Cardiac fibroblast (primary cell): ENCODE results near the gene CLEC16A.

Experiments
- DNase-seq, 2 donors: peaks; one replicate each; pipeline versions ENCODE4 v3.0.0 to v3.0.0-alpha.2; 2010; ENCODE audit warnings: low read depth in 2 of 2
- H3K4me3 ChIP-seq, 2 donors: replicated peaks in 1 of 2; 1 replicate in 1 of 2; 2 replicates in 1 of 2; pipeline ENCODE4 v1.5.1; 2011; ENCODE audit warnings: low read depth in 2 of 2, low read length in 2 of 2, mild to moderate bottlenecking in 2 of 2, moderate library complexity in 1 of 2
- CTCF ChIP-seq: IDR thresholded peaks from one replicate; pipeline ENCODE4 v1.5.1; 2011; ENCODE audit warnings: low read depth, mild to moderate bottlenecking, low read length, inconsistent platforms

CLEC16A gene

DNA sequence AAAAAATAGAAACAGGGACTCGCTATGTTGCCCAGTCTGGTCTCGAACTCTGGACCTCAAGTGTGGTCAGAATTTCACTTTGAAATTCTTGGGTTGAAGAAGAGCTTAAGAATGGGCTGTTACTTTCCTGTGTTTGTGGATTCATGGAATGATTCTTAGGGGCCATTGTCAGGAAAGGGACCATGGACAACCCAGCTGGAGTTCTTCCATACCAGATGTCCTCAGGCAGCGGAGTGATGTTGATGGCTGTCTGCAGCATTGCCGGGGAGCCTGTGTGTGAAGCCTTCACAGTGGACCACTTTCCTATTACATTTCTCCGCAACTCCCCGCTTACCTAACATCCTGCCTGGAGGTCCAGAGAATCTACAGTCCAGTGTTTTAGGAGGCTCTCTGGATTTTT, 145.9 kb downstream of the CLEC16A start:
- DNase-seq, result no peak
- no peak overlapping the region for H3K4me3 ChIP-seq
- TF ChIP-seq CTCF, result no peak

DNA sequence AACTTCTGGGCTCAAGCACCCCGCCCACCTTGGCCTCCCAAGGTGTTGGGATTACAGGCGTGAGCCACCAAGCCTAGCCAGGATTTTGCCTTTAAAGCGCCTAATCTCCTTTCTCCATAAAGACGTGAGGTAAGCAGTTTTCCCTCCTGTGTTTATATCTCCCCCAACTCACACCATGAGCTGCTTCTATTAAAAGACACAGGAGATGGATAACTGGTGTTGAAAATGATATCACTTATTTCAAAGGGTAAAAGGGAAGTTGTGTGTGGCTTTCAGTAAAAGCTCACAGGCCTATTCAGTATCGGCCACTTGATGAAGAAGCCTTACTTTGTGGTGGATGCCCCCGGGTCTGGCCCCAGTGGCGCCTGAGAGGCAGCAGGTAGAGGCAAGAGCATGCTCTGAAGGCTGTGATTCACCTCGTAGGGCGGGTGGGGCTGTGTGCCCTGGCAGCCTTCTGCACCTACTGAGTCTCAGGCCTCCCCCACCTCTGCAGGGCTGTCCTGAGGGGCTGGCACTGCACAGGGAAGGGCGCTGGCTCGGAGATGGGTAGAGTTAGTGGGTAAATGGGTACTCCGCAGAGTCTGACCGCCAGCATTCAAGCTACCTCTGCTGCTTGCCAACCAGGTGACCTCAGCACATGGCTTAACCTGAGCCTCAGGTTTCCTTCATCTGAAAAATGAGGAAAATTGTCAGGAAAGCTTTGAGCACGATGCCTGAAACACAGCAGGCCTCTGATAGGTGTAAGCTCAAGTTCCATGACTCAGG, 146.8 kb downstream of the CLEC16A start:
- H3K4me3 ChIP-seq, result no peak overlapping the region
- no peak for TF ChIP-seq CTCF
- DNase-seq, result no peak

GRCh38 chr16:11092788-11093571, 148.6 kb downstream of the CLEC16A start:
- DNase-seq, result no peak
- no peak overlapping the region for H3K4me3 ChIP-seq
- no peak for TF ChIP-seq CTCF

- H3K4me3 ChIP-seq, result no peak overlapping the region
- no peak for DNase-seq
- no peak for TF ChIP-seq CTCF
These were observed 149.3 kb downstream of the CLEC16A start for GRCh38 chr16:11093572-11094074.

GRCh38 chr16:11094075-11094856, 149.9 kb downstream of the CLEC16A start:
- H3K4me3 ChIP-seq, result no peak overlapping the region
- no peak for TF ChIP-seq CTCF
- DNase-seq, result peak in 1 of 2 donors; percentile 62

- H3K4me3 ChIP-seq, result no peak overlapping the region
- DNase-seq, result no peak
- TF ChIP-seq CTCF, result no peak
These were observed 150.6 kb downstream of the CLEC16A start for GRCh38 chr16:11094857-11095565.
